SKM-1 (cell line): ENCODE data around the gene PALLD.
A peak's percentile ranks its signal among the peaks of the same experiment; 100 is the strongest.

Source experiments
- DNase-seq: peaks from one replicate; lab custom pipeline; 2025; ENCODE audit not compliant: unreplicated experiment; lab: John Stamatoyannopoulos, UW

The PALLD gene

DNA sequence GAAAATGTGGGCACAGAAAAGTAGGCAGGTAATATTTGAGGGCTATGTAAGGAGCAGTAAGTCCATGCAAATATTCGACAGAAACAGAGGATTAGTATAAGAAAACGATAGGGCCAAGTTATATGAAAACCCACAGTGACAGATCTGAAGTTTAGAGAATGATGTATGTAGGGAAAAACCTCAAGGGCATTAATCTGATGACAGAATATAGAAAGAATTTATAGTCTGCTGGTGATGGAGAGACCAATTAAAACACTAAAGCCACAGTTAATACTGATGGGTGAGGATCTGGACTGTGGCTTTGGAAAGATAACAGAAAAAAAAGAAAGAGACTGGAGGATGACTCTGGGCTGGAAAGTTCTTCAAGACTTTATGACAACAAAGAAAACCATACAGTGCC lies 169.7 kb downstream of the PALLD start:
- DNase-seq: no peak

DNA sequence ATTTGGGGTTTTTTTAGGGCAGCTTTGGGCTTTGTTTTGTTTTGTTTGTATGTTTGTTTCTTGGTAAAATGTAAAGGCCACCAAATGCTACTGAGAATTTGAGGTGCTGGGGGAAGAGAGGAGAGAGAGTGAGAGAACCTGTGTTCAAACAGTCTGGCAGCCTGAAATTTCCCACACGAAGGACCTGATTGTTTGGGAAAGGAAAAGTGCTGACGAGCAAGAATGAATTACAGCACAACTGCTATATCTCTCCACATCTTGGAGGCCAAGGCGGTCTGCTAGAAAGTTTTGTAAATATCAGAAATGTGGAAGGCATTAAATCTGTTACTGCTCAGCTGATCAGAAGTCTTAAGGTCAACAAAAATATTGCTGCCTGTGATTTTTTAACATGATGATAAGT lies 170.5 kb downstream of the PALLD start:
- no peak for DNase-seq

DNA sequence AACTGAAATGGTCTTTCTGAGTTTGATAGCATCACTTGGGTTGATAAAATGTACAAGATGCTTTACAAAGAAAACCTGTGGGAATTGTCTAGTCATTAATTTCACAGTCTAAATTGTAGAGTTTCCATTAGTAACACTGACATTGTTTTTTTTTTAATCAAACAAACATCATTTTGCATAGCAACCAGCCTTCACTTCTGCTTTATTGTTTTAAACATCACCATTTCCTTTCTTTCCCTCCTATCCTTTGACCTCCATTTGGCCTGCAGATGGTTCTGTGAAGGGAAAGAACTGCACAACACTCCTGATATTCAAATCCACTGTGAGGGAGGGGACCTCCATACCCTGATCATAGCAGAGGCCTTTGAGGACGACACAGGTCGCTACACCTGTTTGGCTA lies 171.1 kb downstream of the PALLD start:
- no peak for DNase-seq

DNA sequence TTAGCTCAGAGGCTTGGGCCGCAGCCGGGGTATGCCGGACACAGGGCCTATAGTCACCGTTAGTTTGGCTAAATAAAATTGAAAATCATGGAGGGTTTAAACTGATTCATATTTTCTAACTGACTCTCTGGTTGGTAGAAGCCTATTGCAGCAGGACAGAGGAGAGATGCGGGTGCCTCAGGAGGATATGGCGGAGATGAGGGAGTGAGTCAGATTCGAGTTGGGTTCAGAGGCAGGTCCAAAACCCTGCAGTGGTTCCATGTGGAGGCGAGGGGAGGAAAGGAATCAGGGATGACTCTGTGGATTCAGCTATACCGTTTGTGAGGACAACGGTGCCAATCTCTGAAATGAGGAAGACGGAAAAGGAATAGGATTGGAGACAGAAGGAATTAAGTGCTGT lies 176.6 kb downstream of the PALLD start:
- no peak for DNase-seq

DNA sequence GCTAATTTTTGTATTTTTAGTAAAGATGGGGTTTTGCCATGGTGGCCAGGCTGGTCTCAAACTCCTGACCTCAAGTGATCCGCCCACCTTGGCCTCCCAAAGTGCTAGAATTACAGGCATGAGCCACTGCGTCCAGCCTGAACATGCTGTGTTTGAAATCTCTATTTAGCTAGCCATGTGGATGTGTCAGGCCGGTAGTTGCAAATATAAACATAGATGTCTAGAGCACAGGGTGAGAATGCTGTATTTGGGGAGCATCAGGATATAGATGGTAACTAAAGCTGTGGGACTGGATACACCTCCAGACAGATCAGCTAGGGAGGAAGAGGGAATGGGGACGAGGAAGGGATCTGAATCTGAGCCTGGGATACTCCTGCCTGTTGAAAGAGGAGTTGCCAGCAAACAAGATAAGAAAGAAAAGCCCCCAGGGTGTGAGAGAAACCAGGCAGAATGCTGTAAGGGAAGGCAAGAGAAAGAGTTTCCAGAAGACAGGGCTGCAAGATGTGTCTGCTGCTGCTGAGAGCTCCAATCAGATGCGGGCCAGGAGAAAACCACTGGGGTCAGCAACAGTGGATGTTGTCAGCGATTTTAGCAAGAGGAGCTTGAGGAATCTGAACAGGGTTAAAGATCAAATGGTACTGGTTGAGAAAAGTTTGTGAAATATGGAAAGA lies 177.4 kb downstream of the PALLD start:
- DNase-seq: no peak

DNA sequence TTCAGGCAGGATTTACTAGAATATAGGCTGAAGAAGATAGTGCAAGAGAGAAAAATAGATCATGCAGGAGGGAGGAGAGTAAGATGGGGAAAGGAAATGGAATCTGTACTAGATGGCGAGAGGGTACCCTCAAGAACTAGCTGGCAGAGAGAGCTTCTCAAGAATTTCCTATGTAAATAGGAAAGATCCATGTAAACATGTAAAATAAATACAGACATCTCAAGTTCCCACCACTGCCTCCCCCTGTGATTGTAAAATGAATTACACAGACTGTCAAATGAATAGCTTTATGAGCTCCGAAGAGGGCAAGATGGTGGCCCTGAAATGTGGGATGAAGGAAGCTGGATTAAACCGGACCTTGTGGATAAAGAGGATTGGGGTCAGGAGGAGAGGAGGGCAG lies 178.0 kb downstream of the PALLD start:
- DNase-seq: no peak

DNA sequence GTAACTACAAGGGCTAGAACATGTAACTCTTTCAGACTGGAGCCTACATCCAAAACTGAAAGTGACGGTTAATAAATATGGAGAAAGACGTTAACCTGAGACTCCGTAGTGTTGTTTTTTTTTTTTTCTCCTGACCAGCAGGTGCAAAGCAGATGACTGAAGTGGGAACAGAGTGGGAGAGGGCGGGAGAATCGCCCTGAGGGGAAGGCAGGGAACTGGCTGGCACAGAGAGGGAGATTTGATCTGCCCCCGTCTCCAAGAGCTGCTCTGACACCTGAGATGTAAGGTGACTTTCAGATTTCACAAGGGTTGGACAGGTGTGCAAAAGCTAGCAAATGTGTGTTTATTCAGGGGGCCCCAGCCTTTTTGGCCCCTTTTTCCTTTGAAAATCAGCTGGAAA lies 180.2 kb downstream of the PALLD start:
- DNase-seq: no peak

DNA sequence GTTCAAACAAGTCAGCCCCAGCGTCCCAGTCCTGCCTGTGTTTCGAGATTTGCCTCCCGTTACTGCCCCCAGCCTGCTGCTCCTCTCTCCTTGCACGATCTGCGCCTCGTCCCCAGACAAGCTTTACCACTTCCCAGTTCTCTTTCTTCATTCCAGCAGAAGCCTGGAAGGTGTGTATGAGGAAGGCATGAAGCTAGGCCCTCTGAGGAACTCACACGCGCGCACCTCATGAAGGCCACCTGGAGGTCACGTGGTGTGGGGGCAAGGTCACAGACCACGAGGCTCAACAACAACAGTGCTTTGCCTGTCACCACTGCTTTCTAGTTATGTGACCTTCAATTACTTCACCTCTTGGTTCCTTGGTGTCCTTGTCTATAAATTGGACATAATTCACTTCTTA lies 181.0 kb downstream of the PALLD start:
- DNase-seq: no peak

DNA sequence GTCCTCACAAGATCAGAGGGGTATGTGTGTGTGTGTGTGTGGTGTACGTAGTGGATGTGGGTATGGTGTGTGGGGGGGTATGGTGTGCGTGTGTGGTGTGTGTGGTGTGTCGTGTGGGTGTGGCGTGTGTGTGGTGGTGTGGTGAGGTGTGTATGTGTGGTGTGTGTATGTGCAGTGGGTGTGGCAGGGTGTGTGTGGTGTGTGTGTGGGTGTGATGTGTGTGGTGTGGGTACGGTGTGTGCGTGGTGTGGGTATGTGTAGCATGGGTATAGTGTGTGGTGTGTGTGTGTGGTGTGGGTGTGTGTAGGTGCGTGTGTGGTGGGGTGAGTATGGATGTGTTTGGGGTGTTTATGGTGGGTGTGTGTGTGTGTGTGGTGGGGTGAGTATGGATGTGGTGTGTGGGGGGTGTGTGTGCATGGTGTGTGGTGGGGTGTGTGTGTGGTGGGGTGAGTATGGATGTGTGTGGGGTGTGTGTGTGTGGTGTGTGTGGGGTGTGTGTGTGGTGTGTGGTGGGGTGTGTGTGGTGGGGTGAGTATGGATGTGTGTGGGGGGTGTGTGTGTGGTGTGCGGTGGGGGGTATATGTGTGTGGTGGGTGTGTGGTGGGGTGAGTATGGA lies 182.0 kb downstream of the PALLD start:
- DNase-seq: no peak

DNA sequence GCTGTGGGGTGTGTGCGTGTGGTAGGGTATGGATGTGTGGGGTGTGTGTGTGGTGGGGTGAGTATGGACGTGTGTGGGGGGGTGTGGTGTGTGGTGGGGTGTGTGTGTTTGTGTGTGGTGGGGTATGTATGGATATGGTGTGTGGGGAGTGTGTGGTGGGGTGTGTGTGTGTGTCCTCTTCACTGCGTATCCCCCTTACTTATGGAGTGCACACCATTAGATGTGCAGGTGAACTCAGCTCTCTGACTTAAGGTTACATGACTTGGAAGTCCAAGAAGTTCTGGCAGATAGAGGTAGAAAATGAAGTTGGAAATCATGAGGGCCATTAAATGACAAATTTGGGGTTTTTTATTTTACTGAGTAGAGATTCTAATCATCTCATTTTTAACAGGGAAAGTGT lies 182.5 kb downstream of the PALLD start:
- no peak for DNase-seq

DNA sequence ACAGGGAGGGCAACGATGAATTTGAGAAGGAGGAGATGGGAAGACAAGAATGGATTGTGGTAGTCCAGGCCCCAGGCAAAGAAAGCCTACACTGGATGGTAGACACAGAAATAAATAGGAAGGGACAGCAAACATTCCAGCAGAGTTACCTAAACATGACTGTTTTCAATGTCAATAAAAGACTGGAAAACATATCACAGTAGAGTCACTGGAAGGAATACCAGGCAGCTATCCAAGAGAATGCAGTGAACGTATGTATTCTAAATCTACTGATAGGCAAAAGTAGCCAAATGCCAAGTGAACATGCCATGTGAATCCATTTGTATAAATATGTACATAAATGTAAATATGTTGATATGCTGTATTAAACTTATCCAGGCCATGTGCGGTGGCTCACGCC lies 183.0 kb downstream of the PALLD start:
- no peak for DNase-seq

DNA sequence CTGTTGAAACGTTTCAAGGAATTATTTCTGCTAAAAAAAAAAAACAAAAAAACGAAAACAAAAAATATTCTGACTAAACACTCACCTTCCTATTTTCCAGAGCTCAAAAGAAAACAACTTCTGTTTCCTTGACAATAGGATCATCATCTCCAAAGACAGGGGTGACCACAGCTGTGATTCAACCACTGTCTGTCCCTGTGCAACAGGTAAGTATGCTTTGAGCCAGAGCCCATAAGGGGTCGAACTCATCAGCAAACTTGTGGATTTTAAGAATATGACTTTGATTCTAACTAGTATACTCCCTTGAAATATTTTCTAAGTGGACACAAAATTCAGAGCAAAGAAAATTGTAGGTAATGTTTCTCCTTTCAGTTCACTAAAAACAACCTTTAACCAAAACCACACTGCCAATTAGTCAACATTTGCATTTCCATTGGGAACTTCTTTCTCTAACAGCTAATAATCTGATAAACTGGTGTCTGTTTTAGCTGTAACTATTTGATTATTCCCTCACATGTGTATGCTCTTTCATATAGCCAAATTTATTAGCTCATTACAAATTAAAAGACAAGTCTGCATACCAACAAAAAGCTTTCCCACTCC lies 186.1 kb downstream of the PALLD start:
- DNase-seq: no peak

DNA sequence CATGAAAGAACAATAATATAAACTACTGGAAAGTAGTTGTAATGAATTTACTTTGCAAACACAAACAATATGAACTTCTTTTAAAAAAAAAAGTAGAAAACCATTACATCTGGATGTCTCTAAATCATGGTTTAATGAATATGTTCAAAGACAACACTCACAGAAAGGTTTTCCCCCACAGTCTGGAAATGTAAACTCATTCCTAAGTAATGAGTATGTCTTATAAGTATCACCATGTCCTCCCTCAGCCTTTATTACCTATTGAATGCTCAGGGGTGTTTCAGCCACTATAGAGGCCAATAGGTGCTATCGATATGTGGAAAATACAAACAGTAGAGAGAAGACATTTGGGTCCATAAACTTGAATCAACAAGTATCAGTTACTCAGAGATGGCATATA lies 186.7 kb downstream of the PALLD start:
- DNase-seq: no peak

DNA sequence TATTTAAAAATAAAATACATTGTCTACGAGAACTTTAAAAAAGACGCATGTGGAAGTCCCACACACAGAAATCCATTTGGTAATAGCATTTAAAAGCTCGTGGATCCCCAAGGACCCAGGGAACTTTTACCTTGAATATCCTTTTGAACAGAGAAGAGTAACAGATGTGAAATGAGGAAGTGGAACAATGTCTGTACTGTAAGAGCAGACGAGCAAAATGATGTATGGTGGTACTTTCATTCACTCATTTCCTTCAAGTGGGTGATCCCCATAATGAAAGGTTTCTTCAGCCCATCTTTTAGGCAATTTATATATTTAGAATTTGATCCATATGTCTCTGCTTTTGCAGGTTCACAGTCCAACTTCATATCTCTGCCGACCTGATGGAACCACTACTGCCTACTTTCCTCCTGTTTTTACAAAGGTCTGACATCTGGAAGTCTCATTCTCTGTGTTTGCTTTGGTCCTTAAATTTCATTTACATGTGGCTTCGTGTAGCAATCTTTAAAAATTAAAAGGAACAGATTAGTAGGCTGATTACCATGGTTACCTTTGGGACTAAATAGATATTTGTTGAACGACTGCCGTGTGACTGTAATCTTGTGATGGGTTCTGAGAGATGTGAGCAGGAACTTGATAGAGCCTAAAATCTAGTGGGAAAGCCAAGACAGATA lies 188.4 kb downstream of the PALLD start:
- no peak for DNase-seq

DNA sequence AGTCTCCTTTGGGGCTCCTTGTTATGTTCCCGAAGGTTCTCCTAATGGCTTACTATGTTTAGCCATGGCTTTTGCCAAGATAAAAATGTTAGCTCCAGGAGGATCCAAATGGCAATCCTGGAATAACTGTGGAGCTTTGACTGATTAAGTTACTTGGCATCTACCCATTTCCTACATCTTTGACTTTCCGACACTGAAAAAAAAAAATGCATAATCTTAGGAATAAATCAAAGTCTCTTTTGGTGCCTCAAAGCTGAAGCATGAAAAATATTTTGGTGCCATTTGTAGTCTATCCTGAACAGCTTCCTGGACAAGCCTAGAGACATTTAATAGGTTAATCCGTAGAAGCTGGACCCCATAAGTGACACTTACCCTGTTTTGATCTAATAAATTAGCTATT lies 191.7 kb downstream of the PALLD start:
- no peak for DNase-seq

DNA sequence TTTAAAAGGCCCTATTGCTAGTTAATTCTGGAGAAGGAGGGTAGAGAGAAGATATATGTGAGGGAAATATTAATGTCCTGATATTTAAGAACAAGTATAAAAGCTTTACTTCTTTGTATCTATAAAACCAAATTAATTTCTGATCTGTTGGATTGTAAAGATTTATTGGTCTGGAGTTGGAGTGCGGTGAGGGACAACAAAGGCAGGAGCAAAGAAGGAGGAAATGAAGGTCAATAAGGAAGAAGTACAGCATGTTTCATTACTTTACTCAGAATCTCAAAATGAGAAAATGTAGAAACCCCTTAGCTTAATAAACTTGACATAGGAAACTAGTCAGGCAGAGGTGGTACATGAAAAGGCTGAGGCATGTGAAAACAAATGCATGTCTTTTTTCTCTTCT lies 192.9 kb downstream of the PALLD start:
- no peak for DNase-seq

DNA sequence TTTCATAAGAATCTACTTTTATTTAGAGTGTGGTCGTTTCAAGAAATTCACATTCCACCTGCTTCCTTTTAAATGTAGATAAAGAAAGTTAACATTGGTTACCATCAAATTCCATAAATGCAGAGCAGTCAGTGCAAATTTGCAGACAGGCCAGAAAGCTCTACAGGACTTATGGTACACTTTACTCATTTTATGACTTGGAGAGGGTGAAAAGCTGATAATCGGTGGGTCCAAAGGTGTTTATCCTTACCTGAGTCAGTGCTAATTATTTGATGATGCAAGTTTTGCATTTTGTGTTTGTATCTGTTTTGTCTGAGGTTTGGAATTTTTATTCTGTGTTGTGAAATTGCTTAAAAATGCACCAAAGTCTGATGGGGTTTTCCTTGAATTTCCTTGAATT lies 193.3 kb downstream of the PALLD start:
- DNase-seq: no peak

DNA sequence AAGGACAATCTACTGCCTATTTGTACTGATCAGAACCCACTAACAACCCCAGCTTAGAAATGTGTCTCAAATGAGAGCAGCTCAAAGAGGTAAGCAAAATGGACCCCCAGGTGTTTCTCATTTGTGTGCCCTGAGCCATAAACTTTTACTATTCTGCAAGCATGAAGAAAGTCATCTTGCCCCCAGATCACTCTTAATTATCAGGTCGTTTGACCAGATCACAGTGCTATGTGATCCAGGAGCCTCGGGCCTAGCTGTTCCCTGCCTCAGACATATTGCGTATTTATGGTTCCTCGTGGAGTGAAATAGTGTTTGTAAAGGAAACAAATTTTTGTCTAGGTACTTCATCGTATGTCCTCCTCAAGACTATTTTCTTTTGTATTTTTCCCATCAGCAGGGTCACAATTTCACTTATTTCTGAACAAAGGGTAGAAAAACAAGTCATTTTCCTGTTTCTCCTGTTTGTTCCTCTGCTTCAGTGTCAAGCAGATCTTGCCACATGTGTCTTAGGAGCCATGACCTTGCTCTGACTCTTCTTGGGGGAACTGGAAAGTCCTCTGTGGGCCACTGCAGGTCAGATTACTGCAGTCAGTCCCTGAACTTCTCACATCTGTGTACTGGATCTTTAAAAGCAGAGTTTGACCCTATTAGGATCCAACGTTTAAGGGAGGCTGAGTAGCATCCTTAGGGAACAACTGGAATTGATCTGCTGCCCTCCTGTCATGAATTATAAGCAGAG lies 194.9 kb downstream of the PALLD start:
- peak; percentile 30 for DNase-seq

DNA sequence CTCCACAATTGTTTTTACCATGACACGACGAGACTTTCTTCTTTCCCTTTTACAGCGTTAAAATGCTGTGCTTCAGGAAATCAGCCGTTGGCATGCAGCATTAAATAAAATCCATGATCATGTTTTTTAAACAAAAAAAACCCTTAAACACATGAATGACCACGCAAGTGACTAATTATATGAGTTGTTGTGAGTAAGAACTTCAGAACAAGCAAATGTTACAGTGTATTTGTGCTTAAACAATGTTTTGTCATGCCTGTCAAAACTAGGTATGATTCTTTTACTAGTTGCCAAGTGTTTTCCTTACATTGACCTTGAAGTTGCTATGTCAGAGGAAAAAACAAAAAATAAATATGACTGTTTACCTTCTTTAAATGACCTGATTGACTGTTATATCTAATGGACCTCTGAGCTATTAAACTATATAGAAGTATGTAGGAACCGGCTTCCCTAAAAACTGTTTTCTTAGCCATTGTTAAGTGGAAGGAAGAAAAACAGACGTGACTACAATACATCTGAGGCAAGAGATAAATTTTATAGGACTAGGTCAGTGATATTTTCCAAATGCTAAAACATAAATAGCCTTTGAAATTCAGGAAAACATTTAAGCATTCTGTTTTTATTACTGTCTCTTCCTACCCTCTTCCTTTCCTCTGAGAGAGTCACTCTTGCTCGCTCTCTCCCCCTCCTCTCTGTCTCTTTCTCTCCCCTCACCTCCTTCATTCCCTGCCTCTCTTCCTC lies 197.1 kb downstream of the PALLD start:
- no peak for DNase-seq

DNA sequence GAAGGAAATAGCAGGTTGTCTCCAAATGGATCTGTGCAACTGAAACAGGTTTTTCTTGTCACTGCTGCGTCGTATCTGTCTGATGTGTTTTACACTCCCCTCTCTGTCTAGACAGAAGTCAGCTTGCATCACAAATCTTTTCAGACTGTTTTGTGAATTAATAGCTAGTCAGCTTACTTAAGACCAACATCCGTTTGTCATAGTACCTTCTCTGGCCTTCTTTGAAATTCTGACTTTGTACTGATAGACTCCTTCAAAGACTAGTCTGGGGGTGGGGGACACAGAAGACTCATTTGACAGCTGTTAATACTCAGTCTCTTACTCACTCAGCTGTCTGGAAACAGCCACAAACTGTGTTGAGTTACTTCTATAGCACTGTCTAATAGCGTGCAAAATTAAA lies 197.8 kb downstream of the PALLD start:
- no peak for DNase-seq

DNA sequence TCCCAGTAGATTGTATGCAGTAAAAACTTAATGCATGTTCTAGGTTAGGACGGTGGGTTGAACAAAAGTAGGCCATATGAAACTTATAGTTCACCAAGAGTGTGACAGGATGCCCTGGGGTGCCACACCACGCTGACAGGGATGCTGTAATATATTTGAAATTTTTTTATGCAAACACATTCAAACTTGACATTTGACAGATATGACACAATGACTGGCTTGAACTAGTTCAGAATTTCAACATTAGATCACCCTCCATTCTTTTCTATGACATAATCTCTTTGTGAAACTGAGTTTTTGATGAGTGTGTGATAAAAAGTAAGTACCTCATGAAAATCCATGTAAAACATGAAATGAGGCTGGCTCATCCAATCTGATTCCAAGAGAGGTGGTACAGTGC lies 198.4 kb downstream of the PALLD start:
- DNase-seq: no peak
